Regular cardiac myocyte (primary cell): ENCODE measurements around the gene ZNF587. TPM values are rescaled to one million over a fixed set of nuclear protein-coding genes. Genes with fewer than 3 reads are reported as not detected.

Source experiments
- total RNA-seq: library from RNA; depleted of rRNA; stranded (reverse); fragments of >200 nt; gene quantifications from 2 replicates; pipeline ENCODE4 v1.2.3, GENCODE V29; 2014

The ZNF587 gene
- 24.9 and 35.0 TPM in 2 replicates for total RNA-seq

DNA sequence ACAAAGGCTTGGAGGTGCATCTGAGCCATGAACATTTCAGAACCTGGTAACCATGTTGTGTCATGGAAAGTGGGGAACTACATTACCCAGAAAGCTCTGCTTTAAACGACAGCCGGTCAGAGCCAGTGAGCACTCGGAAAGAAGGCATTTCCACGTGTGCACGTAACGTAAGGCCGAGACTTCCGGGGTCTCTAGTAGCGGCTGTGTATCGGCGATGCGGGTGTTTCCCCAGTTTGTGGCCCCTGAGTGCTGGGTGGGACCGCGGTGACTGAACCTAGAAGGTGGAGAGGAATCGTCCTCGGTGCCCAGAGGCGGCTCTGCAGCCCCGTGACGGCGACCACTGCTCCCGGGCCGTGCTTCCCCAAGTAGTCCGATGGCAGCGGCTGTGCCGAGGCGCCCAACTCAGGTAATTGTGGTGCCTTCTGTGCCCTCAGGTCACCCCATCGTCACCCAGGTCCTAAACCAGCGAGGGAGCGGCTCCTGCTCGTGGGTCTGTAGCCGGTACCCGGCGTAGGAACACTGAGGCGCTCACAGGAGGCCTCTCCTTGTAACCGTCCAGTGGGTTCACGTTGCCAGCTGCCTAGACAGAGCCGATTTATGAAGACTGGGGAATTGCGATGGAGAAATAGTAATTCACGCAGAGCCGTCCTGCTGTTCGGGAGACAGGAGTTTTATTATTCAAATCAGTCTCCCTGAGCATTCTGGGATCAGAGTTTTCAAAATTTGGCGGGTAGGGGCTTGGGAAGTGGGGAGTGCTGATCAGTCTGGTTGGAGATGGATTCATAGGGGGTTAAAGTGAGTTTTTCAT is at the start of gene ZNF587:
TSS of gene ZNF587 (plus strand) at position 194 of the 808 bp plus-strand sequence. CDS start at position 374, 180 bp downstream.

DNA sequence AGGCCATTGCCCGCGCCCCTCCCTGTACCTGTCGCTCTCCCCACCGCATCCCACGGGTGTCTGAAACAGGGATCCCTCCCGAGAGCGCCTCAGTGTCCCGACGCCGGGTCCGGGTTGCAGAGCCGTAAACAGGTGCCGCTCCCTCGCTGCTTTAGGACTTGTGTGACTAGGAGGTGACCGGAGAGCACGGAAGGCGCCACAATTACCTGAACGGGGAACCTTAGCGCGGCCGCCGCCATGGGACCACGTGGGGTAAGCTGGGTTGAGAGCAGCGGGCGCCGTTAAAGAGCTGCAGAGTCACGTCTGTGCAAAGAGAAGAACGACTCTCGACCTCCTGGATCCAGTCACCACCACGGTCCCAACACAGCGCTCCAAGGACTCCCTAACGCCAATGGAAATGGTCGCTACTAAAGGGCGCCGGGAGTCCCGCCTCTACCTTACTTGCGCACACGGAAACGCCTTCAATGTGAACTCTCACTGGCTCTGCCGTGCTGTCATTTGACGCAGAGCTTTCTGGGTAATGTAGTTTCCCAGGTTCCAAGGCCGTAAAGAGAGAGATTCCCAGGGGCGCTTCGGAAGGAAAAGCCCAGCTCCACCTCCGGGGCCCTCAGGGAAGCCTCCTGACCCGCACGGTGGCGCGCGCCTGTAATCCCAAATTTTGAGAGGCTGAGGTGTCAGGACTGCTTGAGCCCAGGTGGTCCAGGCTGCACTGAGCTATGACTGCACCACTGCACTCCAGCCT is 35.0 kb upstream of the ZNF587 start, which contains the start of gene ZNF552:
TSS of gene ZNF552 (minus strand) at position 409 of the 742 bp plus-strand sequence. CDS start at position 239, 170 bp downstream.

DNA sequence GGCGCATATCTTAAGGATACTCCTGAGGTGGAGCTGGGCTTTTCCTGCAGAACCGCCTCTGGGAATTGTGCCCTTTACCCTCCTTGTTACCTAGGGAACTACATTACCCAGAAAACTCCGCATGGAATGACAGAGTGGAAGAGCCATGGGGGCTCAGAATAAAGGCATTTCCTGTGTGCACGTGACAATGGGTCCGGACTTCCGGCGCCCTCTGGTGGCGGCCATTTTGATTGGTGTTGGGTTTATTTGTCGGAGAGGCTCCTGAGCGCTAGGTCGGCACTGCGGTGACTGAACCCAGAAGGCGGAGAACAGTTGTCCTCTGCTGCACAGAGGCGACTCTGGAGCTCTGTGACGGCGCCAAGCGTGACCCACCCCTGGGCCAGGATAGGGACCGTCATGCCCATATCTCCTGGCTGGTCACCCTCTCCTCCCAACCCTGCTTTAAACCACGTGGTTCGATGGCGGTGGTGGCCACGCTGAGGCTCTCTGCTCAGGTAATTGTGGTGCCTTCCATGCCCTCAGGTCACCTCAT is 19.5 kb upstream of the ZNF587 start, which contains the start of gene ZNF587B:
TSS of gene ZNF587B (plus strand) at position 229 of the 532 bp plus-strand sequence. CDS start at position 459, 230 bp downstream.

DNA sequence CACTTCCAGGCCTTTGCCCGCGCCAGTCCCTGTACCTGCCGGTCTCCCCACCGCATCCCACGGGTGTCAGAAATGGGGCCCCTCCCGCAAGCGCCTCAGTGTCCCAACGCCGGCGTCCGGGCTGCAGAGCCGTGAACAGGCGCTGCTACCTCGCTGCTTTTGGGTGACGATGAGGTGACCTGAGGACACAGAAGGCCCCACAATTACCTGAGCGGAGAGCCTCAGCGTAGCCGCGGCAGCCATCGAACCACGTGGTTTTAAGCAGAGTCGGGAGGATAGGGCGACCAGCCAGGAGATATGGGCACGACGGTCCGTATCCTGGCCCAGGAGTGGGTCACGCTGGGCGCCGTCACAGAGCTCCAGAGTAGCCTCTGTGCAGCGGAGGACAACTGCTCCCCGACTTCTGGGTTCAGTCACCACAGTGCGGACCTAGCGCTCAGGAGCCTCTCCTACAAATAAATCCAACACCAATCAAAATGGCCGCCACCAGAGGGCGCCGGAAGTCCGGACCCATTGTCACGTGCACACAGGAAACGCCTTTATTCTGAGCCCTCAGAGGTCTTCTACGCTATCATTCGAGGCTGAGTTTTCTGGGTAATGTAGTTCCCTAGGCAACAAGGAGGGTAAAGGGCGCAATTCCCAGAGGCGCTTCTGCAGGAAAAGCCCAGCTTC is 39.0 kb downstream of the ZNF587 start, which contains the start of gene ZNF814:
TSS of gene ZNF814 (minus strand) at position 478 of the 672 bp plus-strand sequence. CDS start at position 243, 235 bp downstream.

Other genes starting within 250 kb of the ZNF587 start
- gene ZNF530, start 250.0 kb upstream of the ZNF587 start, total RNA-seq: 2.8 and 8.2 TPM in 2 replicates
- 21.1 and 30.7 TPM in 2 replicates for gene ZNF134, start 235.6 kb upstream of the ZNF587 start, total RNA-seq
- gene ZNF211, start 216.7 kb upstream of the ZNF587 start, total RNA-seq: 10.5 and 13.5 TPM in 2 replicates
- gene ZSCAN4, start 180.9 kb upstream of the ZNF587 start, total RNA-seq: not detected in 2 replicates
- 5.1 and 12.1 TPM in 2 replicates for gene ZNF551, start 167.9 kb upstream of the ZNF587 start, total RNA-seq
- gene ZNF154, start 140.7 kb upstream of the ZNF587 start, total RNA-seq: 3.1 and 5.1 TPM in 2 replicates
- 10.4 and 12.1 TPM in 2 replicates for gene ZNF671, start 122.2 kb upstream of the ZNF587 start, total RNA-seq
- gene ZNF776, start 103.0 kb upstream of the ZNF587 start, total RNA-seq: 9.0 and 10.2 TPM in 2 replicates
- 18.2 and 29.9 TPM in 2 replicates for gene ZNF586, start 80.2 kb upstream of the ZNF587 start, total RNA-seq
- 4.2 and 4.4 TPM in 2 replicates for gene ZNF552, start 34.9 kb upstream of the ZNF587 start, total RNA-seq
- gene ZNF587B, start 19.6 kb upstream of the ZNF587 start, total RNA-seq: 18.6 and 44.9 TPM in 2 replicates
- 5.9 and 10.2 TPM in 2 replicates for gene ZNF814, start 39.2 kb downstream of the ZNF587 start, total RNA-seq
- gene ZNF417, start 66.7 kb downstream of the ZNF587 start, total RNA-seq: 19.6 and 24.5 TPM in 2 replicates
- gene ZNF418, start 85.5 kb downstream of the ZNF587 start, total RNA-seq: 5.6 and 12.1 TPM in 2 replicates
- gene ZNF256, start 97.8 kb downstream of the ZNF587 start, total RNA-seq: 3.7 and 4.4 TPM in 2 replicates
- gene C19orf18, start 124.7 kb downstream of the ZNF587 start, total RNA-seq: not detected in 2 replicates
- gene ZNF606, start 153.0 kb downstream of the ZNF587 start, total RNA-seq: 9.2 and 22.6 TPM in 2 replicates
- not detected in 2 replicates for gene ZSCAN1, start 184.2 kb downstream of the ZNF587 start, total RNA-seq
- 3.8 and 6.8 TPM in 2 replicates for gene ZNF135, start 209.4 kb downstream of the ZNF587 start, total RNA-seq
- gene ZSCAN18, start 248.4 kb downstream of the ZNF587 start, total RNA-seq: 30.1 and 76.4 TPM in 2 replicates